ENCODE results near the gene TRANK1.
"Not testable (repeated sequence)": the region's sequence is repeated elsewhere in the genome, so short reads cannot be mapped to it uniquely, and the experiment has no call there.

The TRANK1 gene

GRCh38 chr3:36918050-36918449, 26.8 kb downstream of the TRANK1 start:
- WGBS, 2 experiments (ENCODE audit: insufficient coverage in 2 of 2) = 100% methylated on average over 1 of the region's 2 CpGs; no CpG with 5 or more reads in 1 of the 2 experiments
- Histone ChIP-seq H3K27ac (ENCODE audit: low read depth, low read length, severe bottlenecking) (no peak overlapping the region), H3K9me3 (ENCODE audit: control insufficient read depth, low read length) (peaks cover 16% of the 10 kb centered on the region), H3K4me1 (ENCODE audit: control insufficient read depth, insufficient read depth, low read length, poor library complexity, severe bottlenecking) (no peaks in the 10 kb centered on the region), H3K36me3 (ENCODE audit: control insufficient read depth, insufficient read depth, low read length) (no peaks in the 10 kb centered on the region), H3K4me3 (ENCODE audit: extremely low read depth, insufficient read depth, low read length, poor library complexity, severe bottlenecking) (no peak overlapping the region)

- peaks cover 20% of the 10 kb centered on the region for H3K4me1 ChIP-seq (ENCODE audit: control insufficient read depth, insufficient read depth, low read length, poor library complexity, severe bottlenecking)
- WGBS, 2 experiments (ENCODE audit: insufficient coverage in 2 of 2) = 75 to 95% methylated on average over 2 to 3 of the region's 4 CpGs
- H3K4me3 ChIP-seq (ENCODE audit: extremely low read depth, insufficient read depth, low read length, poor library complexity, severe bottlenecking) = no peak overlapping the region
- H3K9me3 ChIP-seq (ENCODE audit: control insufficient read depth, low read length) = no peaks in the 10 kb centered on the region
- no peaks in the 10 kb centered on the region for H3K36me3 ChIP-seq (ENCODE audit: control insufficient read depth, insufficient read depth, low read length)
- no peak overlapping the region for H3K27ac ChIP-seq (ENCODE audit: low read depth, low read length, severe bottlenecking)
Observed at GRCh38 chr3:36911990-36912804, 32.7 kb downstream of the TRANK1 start.

- WGBS, 2 experiments (ENCODE audit: insufficient coverage in 2 of 2) = 100% methylated on average over 1 of the region's 1 CpG; no CpG with 5 or more reads in 1 of the 2 experiments
- Histone ChIP-seq H3K4me1 (ENCODE audit: control insufficient read depth, insufficient read depth, low read length, poor library complexity, severe bottlenecking) (peaks cover 20% of the 10 kb centered on the region), H3K4me3 (ENCODE audit: extremely low read depth, insufficient read depth, low read length, poor library complexity, severe bottlenecking) (no peak overlapping the region), H3K9me3 (ENCODE audit: control insufficient read depth, low read length) (no peaks in the 10 kb centered on the region), H3K36me3 (ENCODE audit: control insufficient read depth, insufficient read depth, low read length) (no peaks in the 10 kb centered on the region), H3K27ac (ENCODE audit: low read depth, low read length, severe bottlenecking) (no peak overlapping the region)
Observed at GRCh38 chr3:36909666-36910065, 35.2 kb downstream of the TRANK1 start.

- WGBS, 2 experiments (ENCODE audit: insufficient coverage in 2 of 2) = 91% methylated on average over 2 of the region's 2 CpGs; no CpG with 5 or more reads in 1 of the 2 experiments
- H3K9me3 ChIP-seq (ENCODE audit: control insufficient read depth, low read length) = no peaks in the 10 kb centered on the region
- no peak overlapping the region for H3K27ac ChIP-seq (ENCODE audit: low read depth, low read length, severe bottlenecking)
- no peak overlapping the region for H3K4me3 ChIP-seq (ENCODE audit: extremely low read depth, insufficient read depth, low read length, poor library complexity, severe bottlenecking)
- peaks cover 20% of the 10 kb centered on the region for H3K4me1 ChIP-seq (ENCODE audit: control insufficient read depth, insufficient read depth, low read length, poor library complexity, severe bottlenecking)
- no peaks in the 10 kb centered on the region for H3K36me3 ChIP-seq (ENCODE audit: control insufficient read depth, insufficient read depth, low read length)
Observed at GRCh38 chr3:36909181-36909580, 35.7 kb downstream of the TRANK1 start.

DNA sequence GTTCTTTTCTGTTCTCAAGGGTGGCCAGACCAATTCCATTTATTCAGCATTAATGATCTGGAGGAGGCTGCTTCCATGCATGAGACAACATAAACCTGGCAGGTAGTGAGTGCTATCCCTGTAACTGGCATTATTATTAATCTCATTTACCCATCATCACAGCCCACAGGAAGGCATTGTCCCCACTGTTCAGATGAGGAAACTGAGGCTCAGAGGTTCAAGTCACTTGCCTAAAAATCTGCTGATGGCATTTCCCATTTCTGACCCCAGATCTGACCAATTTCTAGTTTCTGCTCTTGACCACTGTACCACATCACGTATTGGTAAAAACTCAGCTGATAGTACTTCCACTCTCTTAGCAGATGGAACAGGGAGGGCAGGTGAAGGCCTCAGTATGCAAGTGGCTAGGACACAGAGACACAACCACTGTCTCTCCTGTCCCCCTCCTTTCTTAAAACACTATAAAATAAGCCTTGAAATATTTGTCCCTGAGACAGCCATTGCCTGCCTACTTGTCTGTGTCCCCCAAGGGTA, 36.1 kb downstream of the TRANK1 start:
- no peak overlapping the region for H3K4me3 ChIP-seq (ENCODE audit: extremely low read depth, insufficient read depth, low read length, poor library complexity, severe bottlenecking)
- H3K36me3 ChIP-seq (ENCODE audit: control insufficient read depth, insufficient read depth, low read length) = no peaks in the 10 kb centered on the region
- H3K4me1 ChIP-seq (ENCODE audit: control insufficient read depth, insufficient read depth, low read length, poor library complexity, severe bottlenecking) = peaks cover 21% of the 10 kb centered on the region
- 100% methylated on average over 1 of the region's 1 CpG; no CpG with 5 or more reads in 1 of the 2 experiments for WGBS, 2 experiments (ENCODE audit: insufficient coverage in 2 of 2)
- no peak overlapping the region for H3K27ac ChIP-seq (ENCODE audit: low read depth, low read length, severe bottlenecking)
- H3K9me3 ChIP-seq (ENCODE audit: control insufficient read depth, low read length) = no peaks in the 10 kb centered on the region

DNA sequence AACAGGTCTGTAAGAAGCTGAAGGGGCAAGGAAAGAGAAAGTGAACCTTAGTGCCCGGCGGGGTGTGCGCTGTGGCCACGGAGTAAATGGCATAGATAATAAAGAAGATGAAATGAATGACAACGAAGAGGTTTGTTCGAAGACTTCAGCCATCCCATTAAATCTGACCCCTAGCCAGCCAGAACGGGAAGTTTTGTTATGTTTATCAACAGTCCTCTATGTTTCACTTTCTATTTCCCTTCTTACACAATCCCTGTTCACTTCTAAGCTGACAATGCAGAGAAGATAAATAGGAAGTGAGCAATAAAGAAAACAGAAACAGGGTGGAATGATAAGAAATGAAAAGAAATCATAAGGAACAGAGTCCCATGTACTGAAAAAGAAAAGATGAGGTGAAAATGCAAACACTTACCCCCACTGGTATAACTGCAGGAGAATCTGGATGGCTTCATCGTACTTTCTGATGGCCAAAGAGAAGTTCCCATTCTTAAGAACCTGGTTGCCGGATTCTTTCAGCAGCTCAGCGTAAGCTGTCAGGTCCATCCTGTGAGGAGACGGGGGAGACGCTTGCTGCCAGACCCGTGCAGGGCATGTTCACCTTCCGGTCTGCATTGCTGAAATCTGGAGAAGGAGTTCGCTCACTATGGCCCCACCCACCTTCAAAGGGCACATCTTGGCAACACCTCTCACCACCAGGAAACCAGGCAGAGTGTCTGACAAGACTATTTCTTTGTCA, 36.8 kb downstream of the TRANK1 start:
- Histone ChIP-seq H3K4me1 (ENCODE audit: control insufficient read depth, insufficient read depth, low read length, poor library complexity, severe bottlenecking) (peaks cover 27% of the 10 kb centered on the region), H3K9me3 (ENCODE audit: control insufficient read depth, low read length) (no peaks in the 10 kb centered on the region), H3K36me3 (ENCODE audit: control insufficient read depth, insufficient read depth, low read length) (no peaks in the 10 kb centered on the region), H3K4me3 (ENCODE audit: extremely low read depth, insufficient read depth, low read length, poor library complexity, severe bottlenecking) (no peak overlapping the region), H3K27ac (ENCODE audit: low read depth, low read length, severe bottlenecking) (peak overlapping the region; percentile 1)
- 88 to 95% methylated on average over 9 to 12 of the region's 15 CpGs for WGBS, 2 experiments (ENCODE audit: insufficient coverage in 2 of 2)

GRCh38 chr3:36906504-36907149, 38.2 kb downstream of the TRANK1 start:
- WGBS, 2 experiments (ENCODE audit: insufficient coverage in 2 of 2) = 70% methylated on average over 1 of the region's 2 CpGs; no CpG with 5 or more reads in 1 of the 2 experiments

DNA sequence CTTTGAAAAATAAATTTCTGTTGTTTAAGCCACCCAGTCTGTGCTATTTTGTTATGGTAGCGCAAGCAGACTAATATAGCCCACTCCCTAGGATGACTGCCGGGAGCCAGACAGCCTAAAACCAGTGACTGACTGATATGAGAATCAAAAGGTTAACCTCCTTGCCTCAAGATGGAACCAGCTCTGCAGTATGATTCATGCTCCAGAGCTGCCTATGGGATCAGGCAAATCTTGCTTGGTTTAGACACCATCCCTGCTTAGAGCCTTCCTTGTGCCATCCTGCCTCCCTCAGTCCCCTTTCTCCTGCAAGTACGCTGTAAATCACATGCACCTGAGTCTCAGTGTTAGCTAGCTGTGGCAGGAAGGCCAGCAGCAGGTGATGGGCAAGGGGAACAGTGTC, 39.3 kb downstream of the TRANK1 start:
- peaks cover 27% of the 10 kb centered on the region for H3K4me1 ChIP-seq (ENCODE audit: control insufficient read depth, insufficient read depth, low read length, poor library complexity, severe bottlenecking)
- WGBS, 2 experiments (ENCODE audit: insufficient coverage in 2 of 2) = 100% methylated on average over 1 to 2 of the region's 3 CpGs
- H3K4me3 ChIP-seq (ENCODE audit: extremely low read depth, insufficient read depth, low read length, poor library complexity, severe bottlenecking) = no peak overlapping the region

More at GRCh38 chr3:36906504-36907149, 38.2 kb downstream of the TRANK1 start:
- no peak overlapping the region for H3K27ac ChIP-seq (ENCODE audit: low read depth, low read length, severe bottlenecking)
- no peaks in the 10 kb centered on the region for H3K9me3 ChIP-seq (ENCODE audit: control insufficient read depth, low read length)
- H3K4me3 ChIP-seq (ENCODE audit: extremely low read depth, insufficient read depth, low read length, poor library complexity, severe bottlenecking) = no peak overlapping the region
- H3K36me3 ChIP-seq (ENCODE audit: control insufficient read depth, insufficient read depth, low read length) = no peaks in the 10 kb centered on the region
- peaks cover 27% of the 10 kb centered on the region for H3K4me1 ChIP-seq (ENCODE audit: control insufficient read depth, insufficient read depth, low read length, poor library complexity, severe bottlenecking)

DNA sequence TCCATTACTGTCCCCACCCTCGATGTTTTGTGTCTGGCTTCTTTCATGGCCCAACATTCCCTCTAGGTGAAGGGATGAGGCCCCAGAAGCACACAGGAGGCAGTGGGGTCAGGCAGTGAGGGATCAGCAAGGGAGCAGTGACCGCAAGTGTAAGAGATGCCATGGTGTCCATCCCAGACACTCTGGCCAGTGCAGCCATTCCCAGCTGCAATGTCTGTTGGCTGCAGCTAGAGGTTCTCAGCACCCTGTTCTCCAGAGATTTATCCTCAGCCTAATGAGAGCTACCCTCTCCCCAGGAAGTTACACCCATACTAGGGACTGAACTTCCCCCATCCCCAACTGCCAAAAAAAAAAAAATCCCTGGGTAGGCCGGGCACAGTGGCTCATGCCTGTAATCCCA, 40.2 kb downstream of the TRANK1 start:
- no peak overlapping the region for H3K27ac ChIP-seq (ENCODE audit: low read depth, low read length, severe bottlenecking)
- H3K9me3 ChIP-seq (ENCODE audit: control insufficient read depth, low read length) = no peaks in the 10 kb centered on the region
- no peak overlapping the region for H3K4me3 ChIP-seq (ENCODE audit: extremely low read depth, insufficient read depth, low read length, poor library complexity, severe bottlenecking)
- 100% methylated on average over 2 of the region's 3 CpGs; no CpG with 5 or more reads in 1 of the 2 experiments for WGBS, 2 experiments (ENCODE audit: insufficient coverage in 2 of 2)
- H3K4me1 ChIP-seq (ENCODE audit: control insufficient read depth, insufficient read depth, low read length, poor library complexity, severe bottlenecking) = peaks cover 27% of the 10 kb centered on the region
- no peaks in the 10 kb centered on the region for H3K36me3 ChIP-seq (ENCODE audit: control insufficient read depth, insufficient read depth, low read length)

More for the DNA sequence above, 39.3 kb downstream of the TRANK1 start:
- Histone ChIP-seq H3K9me3 (ENCODE audit: control insufficient read depth, low read length) (no peaks in the 10 kb centered on the region), H3K36me3 (ENCODE audit: control insufficient read depth, insufficient read depth, low read length) (no peaks in the 10 kb centered on the region), H3K27ac (ENCODE audit: low read depth, low read length, severe bottlenecking) (no peak overlapping the region)

DNA sequence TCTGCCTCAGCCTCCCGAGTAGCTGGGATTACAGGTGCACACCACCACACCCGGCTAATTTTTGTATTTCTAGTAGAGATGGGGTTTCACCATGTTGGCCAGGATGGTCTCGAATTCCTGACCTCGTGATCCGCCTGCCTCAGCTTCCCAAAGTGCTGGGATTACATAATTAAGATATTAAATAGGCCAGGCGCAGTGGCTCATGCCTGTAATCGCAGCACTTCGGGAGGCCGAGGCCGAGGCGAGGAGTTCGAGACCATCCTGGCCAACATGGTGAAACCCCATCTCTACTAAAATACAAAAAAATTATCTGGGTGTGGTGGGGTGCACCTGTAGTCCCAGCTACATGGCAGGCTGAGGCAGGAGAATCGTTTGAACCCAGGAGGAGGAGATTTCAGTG, 40.8 kb downstream of the TRANK1 start:
- 100% methylated on average over 4 of the region's 13 CpGs; no CpG with 5 or more reads in 1 of the 2 experiments for WGBS, 2 experiments (ENCODE audit: insufficient coverage in 2 of 2)
- H3K9me3 ChIP-seq (ENCODE audit: control insufficient read depth, low read length); H3K27ac ChIP-seq (ENCODE audit: low read depth, low read length, severe bottlenecking); H3K4me3 ChIP-seq (ENCODE audit: extremely low read depth, insufficient read depth, low read length, poor library complexity, severe bottlenecking); H3K36me3 ChIP-seq (ENCODE audit: control insufficient read depth, insufficient read depth, low read length): not testable (repeated sequence)
- H3K4me1 ChIP-seq (ENCODE audit: control insufficient read depth, insufficient read depth, low read length, poor library complexity, severe bottlenecking) = peaks cover 27% of the 10 kb centered on the region

Measured in mesodermal cell (in vitro differentiated cells).